Measurements from ENCODE around the gene MMP14. TPM values are rescaled to one million over a fixed set of nuclear protein-coding genes. Genes with fewer than 3 reads are reported as not detected.

The MMP14 gene
- total and polyA plus RNA-seq, 9 of the 15 experiments (the other 6 are each of a cell fraction or from before 2014, with no cell fraction given): 0.36 to 5.8 (median 1.3) TPM; not detected in 2

GRCh38 chr14:22807432-22808087, 28.8 kb upstream of the MMP14 start (continued):
- TF ChIP-seq, protein P1, sequence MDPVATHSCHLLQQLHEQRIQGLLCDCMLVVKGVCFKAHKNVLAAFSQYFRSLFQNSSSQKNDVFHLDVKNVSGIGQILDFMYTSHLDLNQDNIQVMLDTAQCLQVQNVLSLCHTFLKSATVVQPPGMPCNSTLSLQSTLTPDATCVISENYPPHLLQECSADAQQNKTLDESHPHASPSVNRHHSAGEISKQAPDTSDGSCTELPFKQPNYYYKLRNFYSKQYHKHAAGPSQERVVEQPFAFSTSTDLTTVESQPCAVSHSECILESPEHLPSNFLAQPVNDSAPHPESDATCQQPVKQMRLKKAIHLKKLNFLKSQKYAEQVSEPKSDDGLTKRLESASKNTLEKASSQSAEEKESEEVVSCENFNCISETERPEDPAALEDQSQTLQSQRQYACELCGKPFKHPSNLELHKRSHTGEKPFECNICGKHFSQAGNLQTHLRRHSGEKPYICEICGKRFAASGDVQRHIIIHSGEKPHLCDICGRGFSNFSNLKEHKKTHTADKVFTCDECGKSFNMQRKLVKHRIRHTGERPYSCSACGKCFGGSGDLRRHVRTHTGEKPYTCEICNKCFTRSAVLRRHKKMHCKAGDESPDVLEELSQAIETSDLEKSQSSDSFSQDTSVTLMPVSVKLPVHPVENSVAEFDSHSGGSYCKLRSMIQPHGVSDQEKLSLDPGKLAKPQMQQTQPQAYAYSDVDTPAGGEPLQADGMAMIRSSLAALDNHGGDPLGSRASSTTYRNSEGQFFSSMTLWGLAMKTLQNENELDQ (CRISPR knock-in tag; IDR thresholded peaks at IDR 0.05; ENCODE audit: borderline replicate concordance): no peak
- TF ChIP-seq PYGO2 (tag; IDR thresholded peaks at IDR 0.05): no peak
- TF ChIP-seq SETDB1 (IDR thresholded peaks at IDR 0.05; ENCODE audit: low read length): no peak
- no peak for TF ChIP-seq TCF15 (CRISPR knock-in tag; IDR thresholded peaks at IDR 0.05)
- TF ChIP-seq PRPF4 (IDR thresholded peaks at IDR 0.05; ENCODE audit: insufficient read depth, low read depth, low read length, poor library complexity, severe bottlenecking): no peak
- TF ChIP-seq, protein P2, sequence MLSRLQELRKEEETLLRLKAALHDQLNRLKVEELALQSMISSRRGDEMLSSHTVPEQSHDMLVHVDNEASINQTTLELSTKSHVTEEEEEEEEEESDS (CRISPR knock-in tag; IDR thresholded peaks at IDR 0.05): no peak
- no peak for TF ChIP-seq CHCHD3 (CRISPR knock-in tag; IDR thresholded peaks at IDR 0.05)
- no peak for TF ChIP-seq HDAC8 (tag; IDR thresholded peaks at IDR 0.05)
- no peak for TF ChIP-seq HES1 (IDR thresholded peaks at IDR 0.05; ENCODE audit: low read depth)
- no peak for TF ChIP-seq ZNF121 (CRISPR knock-in tag; conservative IDR thresholded peaks at IDR 0.05)
- no peak for TF ChIP-seq HNRNPLL (IDR thresholded peaks at IDR 0.05; ENCODE audit: low read depth, low read length, poor library complexity, severe bottlenecking)
- no peak for TF ChIP-seq ZFP30 (CRISPR knock-in tag; IDR thresholded peaks at IDR 0.05; ENCODE audit: borderline replicate concordance)
- no peak for TF ChIP-seq ZNF431 (CRISPR knock-in tag; IDR thresholded peaks at IDR 0.05)
- TF ChIP-seq, protein P3, sequence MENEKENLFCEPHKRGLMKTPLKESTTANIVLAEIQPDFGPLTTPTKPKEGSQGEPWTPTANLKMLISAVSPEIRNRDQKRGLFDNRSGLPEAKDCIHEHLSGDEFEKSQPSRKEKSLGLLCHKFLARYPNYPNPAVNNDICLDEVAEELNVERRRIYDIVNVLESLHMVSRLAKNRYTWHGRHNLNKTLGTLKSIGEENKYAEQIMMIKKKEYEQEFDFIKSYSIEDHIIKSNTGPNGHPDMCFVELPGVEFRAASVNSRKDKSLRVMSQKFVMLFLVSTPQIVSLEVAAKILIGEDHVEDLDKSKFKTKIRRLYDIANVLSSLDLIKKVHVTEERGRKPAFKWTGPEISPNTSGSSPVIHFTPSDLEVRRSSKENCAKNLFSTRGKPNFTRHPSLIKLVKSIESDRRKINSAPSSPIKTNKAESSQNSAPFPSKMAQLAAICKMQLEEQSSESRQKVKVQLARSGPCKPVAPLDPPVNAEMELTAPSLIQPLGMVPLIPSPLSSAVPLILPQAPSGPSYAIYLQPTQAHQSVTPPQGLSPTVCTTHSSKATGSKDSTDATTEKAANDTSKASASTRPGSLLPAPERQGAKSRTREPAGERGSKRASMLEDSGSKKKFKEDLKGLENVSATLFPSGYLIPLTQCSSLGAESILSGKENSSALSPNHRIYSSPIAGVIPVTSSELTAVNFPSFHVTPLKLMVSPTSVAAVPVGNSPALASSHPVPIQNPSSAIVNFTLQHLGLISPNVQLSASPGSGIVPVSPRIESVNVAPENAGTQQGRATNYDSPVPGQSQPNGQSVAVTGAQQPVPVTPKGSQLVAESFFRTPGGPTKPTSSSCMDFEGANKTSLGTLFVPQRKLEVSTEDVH (IDR thresholded peaks at IDR 0.05; ENCODE audit: low read depth, partially characterized antibody): no peak

Data from K562 (cell line).